ENCODE measurements around the gene BCL11B. TPM values are rescaled to one million over a fixed set of nuclear protein-coding genes. Genes with fewer than 3 reads are reported as not detected.

Gene BCL11B
- total and polyA plus RNA-seq, 2 of the 8 experiments (the other 6 are each of a cell fraction or from before 2014, with no cell fraction given), result 0.63 to 5.9 TPM

- CTCF ChIA-PET (ENCODE audit: partially characterized antibody), result interaction anchor here (0.6 to 1.4 kb wide), 6 partner anchors 10 to 313 kb away, joined by 3 to 6 read pairs (median 3); no protein-coding TSS in a partner anchor
- peak in 1 of 2 experiments; percentile 41 for DNase-seq (ENCODE audit: low read depth in 1 of 2, low spot score in 2 of 2)
These were observed 139.0 kb downstream of the BCL11B start for GRCh38 chr14:99132821-99133635.

More at GRCh38 chr14:99132821-99133635, 139.0 kb downstream of the BCL11B start:
- H3K4ac ChIP-seq (replicated peaks; ENCODE audit: insufficient read length, low read depth, low read length), result no peak overlapping the region
- POLR2A ChIA-PET (ENCODE audit: partially characterized antibody), result interaction anchor here (0.9 kb wide), 1 partner anchor 11 kb away, joined by 5 read pairs; no protein-coding TSS in a partner anchor
- H2AFZ ChIP-seq (ENCODE audit: low read length), result 0 out of 2 replicates have a peak overlapping the region, but pooled peaks have one; percentile 48
- no peak for FAIRE-seq
- 0 out of 2 replicates have a peak, but pooled peaks cover 2% of the 10 kb centered on the region for H3K79me1 ChIP-seq (ENCODE audit: low read depth, low read length)
- 0 out of 7 replicates have a peak, but pooled peaks cover 0 to 3% (median 0%) of the 10 kb centered on the region in 4 experiments for H3K27me3 ChIP-seq (replicated peaks in 1 of 4; ENCODE audit: control insufficient read depth in 3 of 4, extremely low read depth in 1 of 4, insufficient read depth in 3 of 4, low read length in 3 of 4)
- no peak overlapping the region for H3K27ac ChIP-seq (ENCODE audit: low read depth, low read length)
- TF ChIP-seq TEAD4 (IDR thresholded peaks at IDR 0.05; ENCODE audit: low read depth, low read length) (no peak), PHF8 (conservative IDR thresholded peaks at IDR 0.05; ENCODE audit: low read depth, low read length) (no peak), JUN (IDR thresholded peaks at IDR 0.05; ENCODE audit: low read depth, low read length) (no peak), CHD2 (IDR thresholded peaks at IDR 0.05; ENCODE audit: low read length) (no peak), ATF3 (IDR thresholded peaks at IDR 0.05; ENCODE audit: insufficient read depth, low read depth, low read length) (no peak)
- no peak overlapping the region for H2BK5ac ChIP-seq (ENCODE audit: low read depth, low read length)
- H3K36me3 ChIP-seq (ENCODE audit: control insufficient read depth in 2 of 4, insufficient read depth in 4 of 4, low read length in 3 of 4), result no peaks in the 10 kb centered on the region
- H3K4me1 ChIP-seq (replicated peaks in 1 of 4; ENCODE audit: control insufficient read depth in 3 of 4, insufficient read depth in 4 of 4, low read length in 3 of 4), result peaks cover 0 to 11% (median 3%) of the 10 kb centered on the region in 4 experiments; a peak in 4 of 7 replicates
- H2AK5ac ChIP-seq (ENCODE audit: low read depth, low read length), result peak overlapping the region; percentile 58; the same call in 1 of the 2 replicates
- no peak overlapping the region for H2BK120ac ChIP-seq (replicated peaks; ENCODE audit: low read depth, low read length)
- no peak overlapping the region for H3K23ac ChIP-seq (ENCODE audit: insufficient read length)
- H3K14ac ChIP-seq (ENCODE audit: insufficient read length), result no peak overlapping the region
- H2BK12ac ChIP-seq (ENCODE audit: low read depth, low read length), result 0 out of 2 replicates have a peak overlapping the region, but pooled peaks have one; percentile 5
- WGBS, 2 experiments (ENCODE audit: extremely low coverage in 1 of 2, insufficient coverage in 1 of 2, insufficient read length in 1 of 2, insufficient replicate concordance in 2 of 2, low coverage in 1 of 2, low lambda C conversion rate in 2 of 2, missing lambda C conversion rate in 1 of 2), result 86% methylated on average over 8 of the region's 19 CpGs; no CpG with 5 or more reads in 1 of the 2 experiments
- no peak overlapping the region for H2BK20ac ChIP-seq (ENCODE audit: low read length)
- no peak overlapping the region for H4K91ac ChIP-seq (replicated peaks; ENCODE audit: insufficient read length, low read length)
- no peaks in the 10 kb centered on the region for H3K9me3 ChIP-seq (ENCODE audit: insufficient read depth in 2 of 2, low read depth in 1 of 2, low read length in 1 of 2)
- no peak overlapping the region for H3K4me2 ChIP-seq (ENCODE audit: insufficient read depth in 1 of 2, low read depth in 2 of 2, low read length in 2 of 2)
- H3K4me3 ChIP-seq (ENCODE audit: extremely low read depth in 1 of 4, insufficient read depth in 2 of 4, low read depth in 3 of 4, low read length in 4 of 4), result no peak overlapping the region
- H4K8ac ChIP-seq (ENCODE audit: extremely low read depth, insufficient read depth, low read length), result no peak overlapping the region
- no peak overlapping the region for H4K5ac ChIP-seq (ENCODE audit: insufficient read length, low read depth, low read length)
- no peak overlapping the region for H3K56ac ChIP-seq (replicated peaks; ENCODE audit: insufficient read length, low read depth, low read length)
- H2BK15ac ChIP-seq (ENCODE audit: low read length), result no peak overlapping the region
- H4K20me1 ChIP-seq (replicated peaks in 1 of 2; ENCODE audit: control insufficient read depth in 1 of 2, insufficient read depth in 2 of 2, low read length in 2 of 2), result no peaks in the 10 kb centered on the region
- no peaks in the 10 kb centered on the region for H3K23me2 ChIP-seq (ENCODE audit: low read depth, low read length)
- H3K9ac ChIP-seq (replicated peaks in 1 of 4; ENCODE audit: extremely low read depth in 1 of 4, low read depth in 3 of 4, low read length in 3 of 4), result no peak overlapping the region
- no peak overlapping the region for H3K18ac ChIP-seq (ENCODE audit: extremely low read depth, low read length)
- H3K79me2 ChIP-seq (ENCODE audit: control insufficient read depth in 1 of 2, insufficient read depth in 2 of 2, low read length in 2 of 2), result no peaks in the 10 kb centered on the region

Measured in H1 (cell line).